GM19351 (cell line): Measurements from ENCODE around the gene PPP2R5C.

Experiments
- ATAC-seq: cut with Tn5 transposase; IDR thresholded peaks from one replicate; pipeline ENCODE4 v1.9.1; 2021; ENCODE audit warnings: mild to moderate bottlenecking, moderate library complexity; ENCODE audit not compliant: unreplicated experiment

Gene PPP2R5C

DNA sequence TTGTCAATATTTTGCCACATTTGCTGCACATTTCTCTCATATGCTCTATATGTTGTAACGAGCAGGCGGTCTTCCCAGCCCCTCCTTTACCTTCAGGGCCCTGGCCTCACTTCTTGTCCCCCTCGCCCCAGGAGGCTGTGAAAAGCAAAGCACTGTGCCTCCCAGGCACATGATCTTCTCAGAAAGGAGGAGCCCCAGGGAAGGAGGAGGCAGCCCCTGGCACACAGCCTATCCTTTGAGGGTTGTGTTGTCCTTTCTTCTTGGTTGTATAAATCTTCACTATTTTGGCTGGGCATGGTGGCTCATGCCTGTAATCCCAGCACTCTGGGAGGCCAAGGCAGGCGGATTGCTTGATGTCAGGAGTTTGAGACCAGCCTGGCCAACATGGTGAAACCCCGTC lies 77.0 kb downstream of the PPP2R5C start:
- no peak for ATAC-seq

GRCh38 chr14:101839236-101839635 lies 77.7 kb downstream of the PPP2R5C start:
- ATAC-seq = peak; percentile 48

DNA sequence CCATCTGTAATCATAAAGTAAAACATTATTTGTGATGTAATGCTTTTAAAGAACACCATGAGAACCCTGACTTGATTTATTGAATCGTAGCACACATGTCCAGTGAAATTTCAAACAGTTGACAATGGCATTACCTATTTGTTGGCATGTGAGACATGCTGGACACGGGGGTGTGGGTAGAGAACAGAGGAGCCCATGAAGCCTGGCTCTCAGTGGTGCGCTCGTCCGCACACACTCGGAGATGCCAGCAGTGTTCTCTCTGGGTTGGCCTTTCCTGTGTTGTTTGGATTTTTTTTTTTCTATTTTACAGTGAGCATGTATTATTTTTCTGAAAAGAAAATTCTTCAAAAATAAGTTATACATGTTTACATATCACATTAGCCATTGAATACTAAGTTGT lies 78.2 kb downstream of the PPP2R5C start:
- no peak for ATAC-seq

DNA sequence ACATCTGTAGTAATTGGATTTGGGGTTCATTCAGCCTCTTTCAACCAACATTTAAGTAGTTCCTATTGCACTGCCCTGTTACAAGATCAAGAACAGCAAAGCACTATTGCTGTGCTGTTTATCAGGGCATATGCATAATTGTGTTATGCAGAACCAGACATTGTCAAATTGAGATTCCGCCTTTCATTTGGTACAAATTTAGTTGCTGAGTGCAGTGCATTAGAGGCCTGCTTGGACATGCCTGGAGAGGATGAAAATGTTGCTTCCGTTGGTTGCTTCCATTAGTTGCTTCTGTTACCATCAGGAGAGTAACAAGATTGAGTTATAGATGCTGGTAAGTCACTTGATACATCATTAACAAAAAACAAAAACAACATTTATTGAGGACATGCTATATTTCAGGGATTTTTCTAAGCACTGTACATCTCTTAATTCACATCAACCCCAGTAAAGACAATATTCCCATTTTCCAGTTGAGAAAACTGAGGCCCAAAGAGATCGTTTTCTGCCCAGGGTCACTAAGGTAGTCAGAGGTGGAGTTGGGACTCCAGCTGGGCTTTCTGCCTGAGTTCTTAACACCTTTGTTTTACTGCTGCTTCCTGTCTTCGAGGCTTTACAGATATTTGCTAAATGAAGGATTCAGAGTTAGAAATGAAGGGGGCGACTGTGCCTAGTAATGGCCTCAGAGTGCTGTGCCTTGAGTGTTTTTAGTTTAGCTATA lies 79.3 kb downstream of the PPP2R5C start:
- no peak for ATAC-seq

- no peak for ATAC-seq
Observed at GRCh38 chr14:101843038-101843437, 81.5 kb downstream of the PPP2R5C start.

GRCh38 chr14:101843665-101844064 lies 82.2 kb downstream of the PPP2R5C start:
- peak; percentile 70 for ATAC-seq

- ATAC-seq = peak; percentile 35
Observed at GRCh38 chr14:101844219-101844618, 82.7 kb downstream of the PPP2R5C start.

- no peak for ATAC-seq
Observed at GRCh38 chr14:101844751-101845150, 83.2 kb downstream of the PPP2R5C start.

DNA sequence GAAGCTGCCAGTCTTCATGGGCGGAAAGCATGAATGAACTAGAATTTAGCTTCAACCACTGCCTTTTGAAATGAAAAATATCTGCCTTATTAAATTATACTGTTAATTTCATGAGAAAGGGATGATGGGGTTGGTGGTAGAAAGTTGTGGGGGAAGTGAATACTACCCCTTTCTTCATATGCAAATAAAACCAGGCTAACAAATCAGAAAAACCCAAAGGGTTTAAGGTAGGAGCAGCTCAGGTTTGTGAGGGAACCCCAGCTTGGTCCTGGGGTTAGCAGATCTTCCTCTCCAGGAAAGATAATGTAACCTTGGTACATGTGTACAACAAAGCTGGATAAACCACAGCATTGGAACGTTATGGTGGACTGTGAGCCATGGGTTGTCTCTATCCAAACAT lies 84.0 kb downstream of the PPP2R5C start:
- no peak for ATAC-seq

DNA sequence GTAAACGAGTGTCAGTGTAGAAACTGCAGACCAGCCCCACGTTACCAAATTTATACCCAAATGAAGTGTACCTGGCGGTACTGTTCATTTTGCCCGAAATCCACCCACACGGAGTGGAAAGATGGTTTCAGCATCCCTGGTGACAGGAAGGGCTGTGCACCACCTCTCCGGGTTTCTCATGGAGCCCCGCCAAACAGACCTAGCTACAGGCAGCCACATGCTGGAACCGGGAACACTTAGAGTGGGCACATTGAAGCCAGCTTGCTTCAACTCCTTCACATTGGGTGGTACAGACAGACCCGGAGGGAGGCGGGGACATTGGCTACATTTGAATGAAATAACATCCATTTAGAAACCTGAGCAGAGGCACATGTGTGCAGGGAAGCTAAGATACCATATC lies 84.4 kb downstream of the PPP2R5C start:
- no peak for ATAC-seq

DNA sequence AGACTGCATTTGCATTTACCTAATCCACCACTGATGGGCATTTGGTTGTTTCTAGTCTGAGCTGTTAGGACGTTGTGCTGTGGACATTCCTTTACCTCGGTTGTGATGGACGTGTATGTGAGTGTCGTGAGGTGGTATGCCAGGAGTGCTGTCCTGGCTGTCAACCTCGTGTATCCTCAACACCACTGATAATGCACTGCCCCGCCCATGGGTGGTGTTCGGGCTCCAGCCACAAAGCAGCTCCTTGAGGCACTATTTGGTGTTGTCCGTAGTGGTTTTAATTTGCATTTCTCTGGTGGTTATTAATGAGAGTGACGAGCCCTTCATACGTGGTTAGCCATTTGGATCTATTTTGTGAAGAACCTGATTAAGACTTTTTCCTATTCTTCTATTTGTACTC lies 87.6 kb downstream of the PPP2R5C start:
- ATAC-seq = peak; percentile 80

GRCh38 chr14:101849640-101850039 lies 88.1 kb downstream of the PPP2R5C start:
- no peak for ATAC-seq

DNA sequence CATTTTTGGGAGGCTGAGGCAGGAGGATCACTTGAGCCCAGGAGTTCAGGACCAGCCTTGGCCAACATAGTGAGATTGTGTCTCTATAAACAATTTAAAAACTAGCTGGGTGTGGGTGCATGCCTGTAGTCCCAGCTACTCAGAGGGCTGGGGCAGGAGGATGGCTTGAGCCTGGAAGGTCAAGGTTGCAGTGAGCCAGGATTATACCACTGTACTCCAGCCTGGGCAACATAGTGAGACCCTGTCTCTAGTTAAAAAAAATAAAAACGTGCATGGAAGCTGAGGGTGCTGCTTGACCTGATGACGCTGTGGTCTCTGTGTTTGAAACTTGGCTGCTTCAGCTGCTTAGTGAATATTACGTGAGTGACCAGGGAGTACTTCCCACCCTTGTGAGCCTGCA lies 89.7 kb downstream of the PPP2R5C start:
- ATAC-seq = no peak

DNA sequence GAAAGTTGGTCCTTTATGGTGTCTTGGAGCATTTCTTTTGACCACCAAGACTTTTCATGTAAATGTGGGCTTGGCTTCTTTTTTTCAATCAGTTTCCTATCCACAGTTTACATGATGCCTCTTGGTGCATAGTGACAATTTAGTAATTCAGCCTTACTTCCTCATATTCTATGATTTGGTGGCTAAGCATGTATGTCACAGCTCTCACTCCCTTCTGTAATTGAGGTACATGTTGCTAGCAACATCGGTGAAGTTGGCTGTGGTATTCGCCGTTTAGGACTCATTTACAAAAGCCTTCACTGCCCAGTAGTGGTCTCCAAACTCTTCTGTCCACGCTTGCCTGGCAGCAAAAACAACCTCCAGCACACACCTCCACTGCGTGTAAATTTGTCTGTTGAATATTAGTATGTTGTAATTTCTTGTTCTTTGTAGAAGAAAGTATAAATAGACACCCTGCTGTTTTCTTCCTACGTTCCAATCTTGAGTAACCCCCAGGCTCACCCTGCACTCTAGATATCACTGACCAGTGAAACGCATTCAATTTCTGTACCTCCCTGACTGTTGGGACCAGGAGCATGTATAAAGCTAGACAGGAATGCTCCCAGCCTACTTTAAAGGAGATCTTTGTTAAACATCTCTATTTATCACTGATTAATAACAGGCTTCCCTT lies 90.4 kb downstream of the PPP2R5C start:
- peak; percentile 43 for ATAC-seq

DNA sequence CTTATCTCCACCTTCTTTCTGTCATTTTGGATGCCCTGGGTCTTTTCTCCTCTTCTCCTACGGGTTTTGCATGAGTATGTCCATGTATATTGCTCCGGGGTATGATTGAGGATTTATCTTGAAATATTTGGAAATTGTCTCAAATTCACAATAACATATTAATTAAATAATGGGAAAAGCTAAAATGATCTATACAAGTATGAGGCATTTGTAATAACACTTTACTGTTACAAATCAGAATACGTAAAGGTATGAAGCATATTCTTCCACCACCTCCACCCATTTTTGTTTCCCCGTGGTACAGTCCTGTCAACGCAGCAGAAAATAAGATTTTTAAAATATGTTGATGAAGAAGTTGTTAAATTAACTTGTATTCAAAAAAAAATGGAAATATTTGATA lies 91.3 kb downstream of the PPP2R5C start:
- ATAC-seq = no peak

DNA sequence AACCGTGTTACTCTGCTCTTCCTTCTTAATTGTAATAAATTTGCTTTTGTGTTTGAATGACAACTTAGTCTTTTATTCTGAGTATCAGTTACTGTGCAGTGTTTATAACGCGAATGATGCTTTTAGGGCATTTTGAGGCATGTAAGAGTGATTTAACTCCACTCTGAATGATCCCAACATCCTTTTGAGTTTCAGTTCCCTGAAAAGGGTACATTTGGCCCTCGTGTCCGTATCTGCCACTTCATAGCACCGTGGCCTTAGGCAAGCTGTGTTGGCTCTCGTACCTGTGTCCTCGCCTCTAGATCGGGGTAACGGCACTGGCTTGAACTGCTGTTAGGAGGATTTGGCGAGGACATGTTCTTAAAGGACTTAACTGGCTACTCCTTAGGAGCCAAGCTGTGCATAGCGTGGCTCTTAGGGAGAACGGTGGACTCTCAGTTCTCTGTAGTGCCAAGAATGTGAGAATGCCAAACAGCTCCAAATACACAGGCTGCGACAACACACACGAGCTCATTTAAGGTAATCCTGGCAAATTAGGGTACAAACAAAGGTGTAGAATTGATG lies 92.0 kb downstream of the PPP2R5C start:
- no peak for ATAC-seq

- ATAC-seq = no peak
Observed at GRCh38 chr14:101854366-101854765, 92.9 kb downstream of the PPP2R5C start.

- no peak for ATAC-seq
Observed at GRCh38 chr14:101855958-101856357, 94.4 kb downstream of the PPP2R5C start.

DNA sequence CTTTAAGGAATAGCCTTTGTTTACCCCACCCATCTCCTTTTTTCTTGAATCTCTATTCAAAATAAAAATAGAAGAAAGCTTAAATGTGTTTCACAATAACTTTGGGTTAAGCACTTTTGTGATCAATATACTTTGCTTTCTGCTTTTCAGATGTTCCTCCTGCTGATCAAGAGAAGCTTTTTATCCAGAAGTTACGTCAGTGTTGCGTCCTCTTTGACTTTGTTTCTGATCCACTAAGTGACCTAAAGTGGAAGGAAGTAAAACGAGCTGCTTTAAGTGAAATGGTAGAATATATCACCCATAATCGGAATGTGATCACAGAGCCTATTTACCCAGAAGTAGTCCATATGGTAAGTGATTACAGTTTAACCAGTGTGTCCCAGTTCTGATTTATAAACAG lies 95.0 kb downstream of the PPP2R5C start:
- ATAC-seq = no peak

- no peak for ATAC-seq
Observed at GRCh38 chr14:101857226-101857625, 95.7 kb downstream of the PPP2R5C start.

- ATAC-seq = no peak
Observed at GRCh38 chr14:101858791-101859537, 97.5 kb downstream of the PPP2R5C start.

GRCh38 chr14:101859538-101859902 lies 98.0 kb downstream of the PPP2R5C start:
- no peak for ATAC-seq
